Psoas muscle (tissue), 8 donors: Measurements from ENCODE around the gene GYS1. TPM values are rescaled to one million over a fixed set of nuclear protein-coding genes. Genes with fewer than 3 reads are reported as not detected.
"Not testable (repeated sequence)": the region's sequence is repeated elsewhere in the genome, so short reads cannot be mapped to it uniquely, and the experiment has no call there.

ENCODE experiments used
- ATAC-seq, 4 donors: fragments of 200-7000 bp; cut with Tn5 transposase; one replicate each; pipeline ENCODE4 v1.9.1; 2020; ENCODE audit warnings: moderate library complexity in 3 of 4, mild to moderate bottlenecking in 2 of 4
- DNase-seq, 2 donors: peaks; one replicate each; pipeline ENCODE4 v3.0.0-alpha.2; 2020
- H3K27ac ChIP-seq: fragments of 200-600 bp; one replicate; pipeline ENCODE4 v1.8.0; 2022
- H3K27me3 ChIP-seq, 3 donors: fragments of 200-600 bp in 1 of 3; one replicate each; pipeline versions ENCODE4 v1.6.1 to v1.8.0; 2013 to 2022; ENCODE audit warnings: low read length in 2 of 3, mild to moderate bottlenecking in 2 of 3, moderate library complexity in 1 of 3; ENCODE audit not compliant: insufficient read depth in 3 of 3
- H3K36me3 ChIP-seq, 2 donors: fragments of 200-600 bp in 1 of 2; one replicate each; pipeline versions ENCODE4 v1.6.1 to v1.8.0; 2013 to 2022; ENCODE audit warnings: low read depth in 1 of 2, mild to moderate bottlenecking in 1 of 2, moderate library complexity in 1 of 2; ENCODE audit not compliant: insufficient read depth in 1 of 2
- H3K4me1 ChIP-seq: fragments of 200-600 bp; one replicate; pipeline ENCODE4 v1.8.0; 2022
- H3K4me3 ChIP-seq: fragments of 200-600 bp; one replicate; pipeline ENCODE4 v1.8.0; 2022; ENCODE audit warnings: mild to moderate bottlenecking
- H3K9me3 ChIP-seq: fragments of 200-600 bp; one replicate; pipeline ENCODE4 v1.8.0; 2022
- CTCF ChIP-seq: fragments of 200-600 bp; IDR thresholded peaks from one replicate; pipeline ENCODE4 v1.8.0; 2022; ENCODE audit warnings: antibody characterized with exemption
- WGBS, 3 donors: extraction: QIAGEN DNeasy Blood & Tissue Kit; methylation state at CpG; one replicate each; pipeline versions ENCODE4 v1.1.6 to v1.1.7; 2013; 5-methylcytosine and 5-hydroxymethylcytosine counted together
- intact Hi-C, 2 donors: fragments of 100-400 bp; cut with DNase I; formaldehyde crosslinking; loops; one replicate each; pipeline versions ENCODE4 v1.11.0 to v1.14.2; 2022
- polyA plus RNA-seq, 3 donors: library from polyadenylated mRNA; stranded (reverse); fragments of 200-250 nt; gene quantifications; one replicate each; pipeline ENCODE4 v1.2.3, GENCODE V29; 2013
- total RNA-seq, 4 donors: library from RNA; stranded (reverse); fragmentation: NEBNext Ultra II Directional in 2 of 4; extraction: Animal tissue kit (Norgen Biotek cat#: 25700) in 2 of 4; gene quantifications; one replicate each; pipeline versions ENCODE4 v1.2.1 to v1.2.4, GENCODE V29; 2021 to 2023
- donor health status: healthy with polysubstance abuse.
- donor health status: DM: no; HTN: no; CAD: no; lungs with moderate emphysema.
- donor health status: Bipolar disorder and iron deficiency.
- donor health status: healthy.
- donor health status: DM: yes; HTN: yes; CAD: no.
- donor health status: DM: no; HTN: no; CAD: no.
- donor health status: DM: no; HTN: no; CAD: no.
- donor health status: DM: yes; HTN: yes; CAD: no.

GYS1 gene
- total and polyA plus RNA-seq, 7 donors, result 30.9 to 331 (median 147) TPM

DNA sequence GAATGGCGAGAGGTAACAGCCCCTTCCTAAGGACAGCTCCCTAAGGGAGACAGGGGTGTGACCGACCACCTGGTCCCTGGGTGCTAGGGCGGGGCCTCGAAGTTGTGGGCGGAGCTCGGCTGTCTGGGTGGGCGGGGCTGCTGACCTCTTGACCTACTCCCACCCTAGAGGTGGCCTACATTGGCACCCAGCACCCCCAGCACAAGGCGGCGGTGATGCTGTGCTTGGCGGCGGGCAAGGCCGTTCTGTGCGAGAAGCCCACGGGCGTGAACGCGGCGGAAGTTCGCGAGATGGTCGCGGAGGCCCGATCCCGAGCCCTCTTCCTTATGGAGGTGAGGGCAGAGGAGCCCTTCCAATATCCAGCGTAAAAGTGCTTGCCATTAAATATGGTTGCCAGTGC is 57.2 kb downstream of the GYS1 start:
- DNase-seq (no peak), ATAC-seq (no peak)
- Histone ChIP-seq H3K27me3 (peaks cover 0 to 1% (median 0%) of the 10 kb centered on the region in 3 donors), H3K36me3 (no peaks in the 10 kb centered on the region), H3K27ac (no peak overlapping the region), H3K4me1 (no peaks in the 10 kb centered on the region), H3K4me3 (no peak overlapping the region), H3K9me3 (no peaks in the 10 kb centered on the region)
- intact Hi-C loops, result no loop called here
- 95 to 97% (median 96%) methylated on average over 25 of the region's 25 CpGs for WGBS, 3 donors
- TF ChIP-seq CTCF, result no peak

- Histone ChIP-seq H3K36me3 (no peaks in the 10 kb centered on the region), H3K27ac (no peak overlapping the region), H3K9me3 (no peaks in the 10 kb centered on the region), H3K27me3 (peaks cover 0 to 1% (median 0%) of the 10 kb centered on the region in 3 donors), H3K4me3 (no peak overlapping the region), H3K4me1 (no peaks in the 10 kb centered on the region)
- DNase-seq (no peak), ATAC-seq (no peak)
- TF ChIP-seq CTCF, result no peak
- 74 to 78% (median 75%) methylated on average over 19 of the region's 19 CpGs for WGBS, 3 donors
- intact Hi-C loops, result no loop called here
Observed at GRCh38 chr19:48934837-48935236, 58.3 kb downstream of the GYS1 start.

- Histone ChIP-seq H3K27ac (no peak within 1 kb of the TSS), H3K36me3 (no peaks in the 10 kb centered on the region), H3K4me3 (peak within 1 kb of the TSS; percentile 64), H3K9me3 (no peaks in the 10 kb centered on the region), H3K4me1 (no peaks in the 10 kb centered on the region), H3K27me3 (peaks cover 0 to 1% (median 0%) of the 10 kb centered on the region in 3 donors)
- TF ChIP-seq CTCF, result no peak
- ATAC-seq, result peak; percentile 72 to 83 (median 75)
- WGBS, 3 donors, result 1% methylated on average over 41 to 43 of the region's 43 CpGs
- peak; percentile 55 to 72 for DNase-seq
- intact Hi-C loops, result no loop called here
Observed at GRCh38 chr19:48933382-48933932, 59.7 kb downstream of the GYS1 start, which contains the start of gene DHDH. Gene DHDH (plus strand): TSS chr19:48933699. CDS start chr19:48933722, 23 bp downstream.

DNA sequence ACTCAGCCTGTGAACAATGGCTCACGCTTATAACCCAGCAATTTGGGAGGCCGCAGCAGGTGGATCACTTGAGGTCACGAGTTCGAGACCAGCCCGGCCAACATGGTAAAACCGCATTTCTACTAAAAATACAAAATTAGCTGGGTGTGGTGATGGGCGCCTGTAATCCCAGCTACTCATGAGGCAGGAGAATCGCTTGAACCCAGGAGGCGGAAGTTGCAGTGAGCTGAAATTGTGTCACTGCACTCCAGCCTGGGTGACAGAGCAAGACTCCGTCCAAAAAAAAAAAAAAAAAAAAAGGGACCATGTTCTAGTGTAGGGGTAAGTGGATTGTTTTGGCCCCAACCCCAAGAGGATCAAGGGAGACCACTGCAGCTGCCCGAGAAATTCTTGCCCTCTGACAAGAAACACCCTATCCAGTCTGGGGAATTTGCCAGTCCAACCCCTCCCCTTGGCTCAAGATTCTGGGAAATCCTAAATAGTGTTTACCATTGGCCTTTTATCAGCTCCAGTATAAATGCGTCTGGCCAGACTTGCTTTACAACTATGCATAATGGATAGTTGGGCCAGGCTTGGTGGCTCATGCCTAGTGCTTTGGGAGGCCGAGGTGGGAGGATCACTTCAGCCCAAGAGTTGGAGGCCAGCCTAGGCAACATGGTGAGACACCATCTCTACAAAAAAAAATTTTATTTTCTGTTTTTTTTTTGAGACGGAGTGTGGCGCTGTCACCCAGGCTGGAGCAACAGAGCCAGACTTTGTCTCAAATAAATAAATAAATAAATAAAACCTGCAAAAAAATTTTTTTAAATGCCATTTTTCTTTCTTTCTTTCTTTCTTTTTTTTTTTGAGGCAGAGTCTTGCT is 64.7 kb downstream of the GYS1 start:
- DNase-seq, result no peak
- no peak overlapping the region for H3K27ac ChIP-seq
- WGBS, 3 donors, result 59 to 62% (median 61%) methylated on average over 14 to 15 of the region's 15 CpGs

DNA sequence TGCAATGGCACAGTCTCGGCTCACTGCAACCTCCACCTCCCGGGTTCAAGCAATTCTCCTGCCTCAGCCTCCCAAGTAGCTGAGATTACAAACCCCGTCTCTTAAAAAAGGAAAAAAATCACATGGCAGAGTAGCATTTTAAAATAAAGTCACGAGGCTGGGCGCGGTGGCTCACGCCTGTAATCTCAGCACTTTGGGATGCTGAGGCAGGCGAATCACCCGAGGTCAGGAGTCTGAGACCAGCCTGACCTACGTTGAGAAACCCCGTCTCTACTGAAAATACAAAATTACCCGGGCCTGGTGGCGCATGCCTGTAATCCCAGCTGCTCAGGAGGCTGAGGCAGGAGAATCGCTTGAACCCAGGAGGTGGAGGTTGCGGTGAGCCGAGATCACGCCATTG is 65.4 kb downstream of the GYS1 start:
- H3K27me3 ChIP-seq, H3K9me3 ChIP-seq, H3K36me3 ChIP-seq, H3K4me3 ChIP-seq, intact Hi-C loops, ATAC-seq, DNase-seq, H3K4me1 ChIP-seq, H3K27ac ChIP-seq: not testable (repeated sequence)
- WGBS, 3 donors, result 84 to 87% (median 84%) methylated on average over 17 of the region's 17 CpGs

More for the DNA sequence above, 64.7 kb downstream of the GYS1 start:
- ATAC-seq, result no peak
- Histone ChIP-seq H3K36me3 (peaks cover 0 to 2% of the 10 kb centered on the region in 2 donors), H3K9me3 (no peaks in the 10 kb centered on the region), H3K4me1 (peaks cover 8% of the 10 kb centered on the region), H3K27me3 (no peaks in the 10 kb centered on the region), H3K4me3 (no peak overlapping the region)
- intact Hi-C loops, result no loop called here
- no peak for TF ChIP-seq CTCF
